GM21360 (cell line): Measurements from ENCODE around the gene PBX1.

Source experiments
- ATAC-seq: cut with Tn5 transposase; IDR thresholded peaks from one replicate; pipeline ENCODE4 v1.9.1; 2021; ENCODE audit warnings: mild to moderate bottlenecking, moderate library complexity; ENCODE audit not compliant: unreplicated experiment

PBX1 gene

DNA sequence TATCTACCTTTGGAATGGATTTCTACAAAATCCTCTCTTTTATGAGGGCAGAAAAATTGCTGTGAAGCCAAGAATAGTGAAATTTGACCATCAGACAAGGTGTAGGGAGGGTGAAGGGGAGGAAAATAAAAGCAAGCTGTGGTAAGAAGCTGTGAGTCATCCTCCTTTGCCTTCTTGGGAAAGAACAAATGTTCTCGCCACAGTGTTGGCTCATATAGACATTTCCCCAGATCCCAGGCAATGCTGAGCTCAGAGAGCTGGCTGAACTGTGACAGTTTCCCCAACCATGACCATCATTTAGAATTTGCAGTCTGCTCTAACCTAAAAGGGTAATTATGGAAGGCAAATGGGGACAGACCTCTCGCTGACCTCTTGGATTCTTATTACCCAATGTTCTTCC is 235.4 kb downstream of the PBX1 start:
- no peak for ATAC-seq

DNA sequence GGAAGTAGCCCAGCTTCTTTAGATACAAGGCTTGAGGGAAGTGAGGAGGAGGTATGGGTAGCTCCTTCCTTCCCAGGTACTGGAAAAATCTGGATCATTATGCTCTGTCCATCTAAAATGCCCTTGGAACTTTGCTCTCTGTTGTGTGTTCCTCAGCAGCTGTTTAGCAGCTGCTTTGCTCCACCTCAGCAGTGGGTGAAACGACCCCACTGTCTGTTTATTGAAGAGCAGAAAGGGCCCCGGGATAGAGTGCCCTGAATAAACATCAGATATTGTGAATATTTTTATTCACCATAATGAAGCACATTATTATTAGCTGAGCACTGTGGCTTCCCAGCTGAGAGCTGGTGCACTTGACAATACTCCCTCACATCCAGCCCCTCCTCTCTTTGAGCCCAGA is 237.9 kb downstream of the PBX1 start:
- no peak for ATAC-seq

DNA sequence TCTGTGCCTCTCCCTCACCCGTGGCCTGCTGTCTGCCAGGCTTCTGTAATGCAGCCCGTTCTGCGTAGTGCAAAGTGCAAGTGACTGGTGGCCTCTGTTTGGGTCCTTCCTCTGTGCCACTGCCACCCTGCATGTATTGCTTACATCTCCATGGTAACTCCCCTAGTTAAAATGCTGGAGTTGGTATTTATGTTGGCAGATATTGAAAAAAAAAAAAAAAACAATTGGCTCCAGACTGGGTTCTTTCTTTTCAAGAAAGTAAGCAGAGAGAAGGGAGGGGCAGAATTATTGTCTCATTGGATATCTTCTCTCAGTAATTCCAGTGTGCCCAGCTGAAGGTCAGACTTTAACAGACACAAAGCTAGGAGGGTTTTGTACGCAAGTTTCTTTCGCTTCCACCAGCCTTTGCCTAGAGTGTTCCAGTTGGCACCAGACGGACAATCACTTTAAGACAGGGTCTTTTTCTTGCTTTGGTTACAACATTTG is 242.3 kb downstream of the PBX1 start:
- no peak for ATAC-seq

DNA sequence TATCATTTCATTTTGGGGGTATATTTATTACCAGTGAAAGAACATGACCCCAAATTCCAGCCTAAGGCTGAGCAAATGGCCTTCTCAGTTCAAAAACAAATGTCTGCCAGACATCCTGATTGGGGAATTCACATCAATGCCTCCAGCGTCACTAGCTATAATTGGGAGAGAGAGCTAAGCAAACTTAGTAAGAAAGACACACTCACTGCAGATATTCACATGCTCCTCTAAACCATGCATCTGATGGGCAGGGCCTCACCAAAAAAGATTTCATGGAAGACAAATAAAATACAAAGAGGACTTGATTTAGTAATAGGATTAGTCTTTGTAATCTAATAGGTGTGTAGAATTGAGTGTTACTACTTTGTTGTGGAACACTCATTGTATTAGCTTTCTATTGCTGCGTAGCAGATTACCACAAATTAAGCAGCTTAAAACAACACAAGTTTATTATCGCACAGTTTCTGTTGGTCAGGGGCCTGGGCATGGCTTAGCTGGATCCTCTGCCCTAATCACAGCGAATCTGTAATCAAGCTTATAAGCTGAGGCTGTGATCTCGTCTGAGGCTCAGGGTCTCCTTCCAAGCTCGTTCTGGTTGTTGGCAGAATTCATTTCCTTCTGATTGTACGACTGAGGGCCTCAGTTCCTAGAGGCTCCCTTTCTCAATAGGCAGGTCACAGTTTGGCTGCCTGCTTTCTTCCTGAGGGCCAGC is 243.0 kb downstream of the PBX1 start:
- ATAC-seq, result no peak

DNA sequence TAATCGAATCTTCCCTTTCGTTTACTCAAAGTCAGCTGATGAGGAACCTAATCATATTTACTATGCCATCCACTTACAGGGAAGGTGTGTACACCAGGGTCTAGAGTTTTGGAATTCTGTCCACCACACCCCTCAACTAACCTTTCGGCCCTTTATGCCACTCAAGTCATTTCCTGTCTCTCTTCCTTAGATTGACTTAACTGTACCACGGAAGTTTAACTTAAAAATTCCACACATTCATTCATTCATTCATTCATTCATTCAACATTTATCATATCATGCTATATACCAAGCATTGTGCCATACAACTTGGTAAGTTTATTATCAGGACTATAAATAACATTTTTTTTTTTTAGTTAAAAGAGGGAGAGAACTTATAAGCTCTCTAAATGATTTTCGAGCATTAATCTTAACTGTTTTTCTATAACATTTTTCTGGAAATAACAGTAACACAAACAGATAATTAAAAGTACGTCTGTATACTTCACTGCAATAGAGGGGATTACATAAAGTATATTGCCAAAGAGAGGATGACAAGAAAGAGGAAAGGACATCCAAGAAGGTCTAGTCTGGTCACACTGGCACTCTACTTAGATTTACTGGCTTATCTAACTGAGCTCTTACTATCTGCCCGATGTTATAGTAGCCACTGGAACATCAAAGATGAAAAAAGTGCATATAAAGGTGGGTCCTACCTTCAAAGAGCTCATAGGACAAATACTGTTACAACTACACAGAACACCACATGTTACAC is 243.7 kb downstream of the PBX1 start:
- ATAC-seq, result no peak

DNA sequence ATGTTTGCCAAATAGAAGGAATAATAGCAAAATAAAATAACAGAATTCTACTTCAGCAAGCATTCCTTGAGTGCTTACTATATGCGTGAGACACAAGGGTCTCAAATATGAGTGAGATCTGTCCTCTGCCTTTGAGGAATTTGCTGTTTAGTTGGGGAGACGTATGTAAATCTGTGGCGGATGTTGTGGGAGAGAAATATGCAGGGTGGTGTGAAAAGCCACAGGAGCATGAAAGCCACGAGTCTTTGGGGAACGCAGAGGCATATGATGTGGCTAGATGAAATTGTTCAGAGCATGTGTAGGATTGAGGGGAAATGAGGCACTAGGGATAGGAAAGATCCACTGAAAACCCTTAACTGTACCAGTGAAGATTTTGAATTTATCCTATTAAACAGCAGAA is 244.4 kb downstream of the PBX1 start:
- ATAC-seq, result peak; percentile 67

DNA sequence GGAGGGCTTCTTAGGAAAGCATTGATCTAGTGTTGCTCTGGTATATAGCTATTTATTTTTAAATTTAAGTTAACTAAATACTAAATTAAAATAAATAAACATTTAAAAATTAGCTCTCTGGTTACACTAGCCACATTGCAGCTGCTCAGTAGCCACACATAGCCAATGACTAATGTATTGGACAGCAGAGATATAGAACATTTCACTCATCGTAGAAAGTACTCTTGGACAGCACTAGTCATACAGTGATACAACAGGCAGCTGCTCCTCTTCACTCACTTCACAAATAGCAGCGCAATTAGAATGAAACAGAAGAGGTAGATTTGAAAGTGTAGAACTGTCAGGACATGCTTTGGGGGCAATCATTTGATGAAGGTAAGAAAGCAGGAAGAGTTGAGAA is 245.4 kb downstream of the PBX1 start:
- ATAC-seq, result no peak

DNA sequence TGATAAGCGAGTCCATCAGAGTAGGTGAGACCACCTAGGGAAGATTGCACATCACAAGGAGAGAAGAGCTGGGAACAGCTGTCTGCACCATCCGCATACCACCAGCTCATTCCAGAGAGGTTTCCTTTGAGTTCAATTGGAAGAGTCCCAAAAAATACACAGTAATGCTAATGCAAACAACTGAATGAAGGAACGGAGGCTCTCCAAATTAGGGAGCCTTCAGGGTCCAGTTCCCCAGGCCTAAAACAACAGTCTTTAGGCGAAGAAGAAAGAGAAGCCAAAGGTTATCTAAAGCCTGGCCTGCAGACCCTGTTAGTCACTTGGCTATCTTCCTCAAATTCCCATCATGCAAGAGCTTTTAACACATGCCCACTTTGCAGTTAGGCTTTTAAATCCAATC is 246.4 kb downstream of the PBX1 start:
- ATAC-seq, result no peak

DNA sequence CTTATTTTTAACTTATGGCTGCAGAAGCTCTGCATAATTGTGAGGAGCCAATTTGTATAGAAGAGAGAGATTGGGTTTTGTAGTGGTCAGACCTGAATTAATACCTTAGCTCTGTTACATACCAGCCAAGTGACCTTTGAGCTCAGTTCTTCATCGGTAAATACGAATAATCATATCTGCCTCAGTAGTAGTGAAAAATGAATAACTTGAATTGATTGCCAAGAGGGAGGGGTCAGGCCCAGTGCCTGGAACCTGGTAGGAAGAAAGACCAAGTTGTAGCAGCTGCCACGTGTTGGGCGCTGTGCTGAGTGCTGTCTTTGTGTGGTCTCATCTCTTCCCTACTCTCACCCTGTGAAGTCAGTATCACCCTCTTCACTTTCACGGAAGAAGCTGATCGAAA is 247.5 kb downstream of the PBX1 start:
- no peak for ATAC-seq

DNA sequence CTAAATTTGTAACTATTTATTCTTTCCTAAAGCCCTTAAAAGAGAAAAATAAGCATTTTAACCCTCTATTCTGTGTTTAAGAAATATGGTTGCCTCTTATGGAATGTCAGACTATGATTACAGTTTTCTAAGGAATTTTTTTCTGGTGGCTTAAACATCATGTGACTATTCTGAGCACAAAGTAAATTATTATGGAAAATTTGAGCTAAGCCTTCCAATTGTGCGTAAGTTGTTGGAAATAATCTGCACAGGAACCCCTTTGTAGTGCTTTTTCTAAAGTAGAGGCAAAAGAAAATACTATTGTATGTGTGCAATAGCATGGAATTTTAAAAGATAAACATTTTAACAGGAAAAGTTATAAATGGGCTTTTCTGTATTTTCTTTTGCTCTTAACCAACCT is 254.8 kb downstream of the PBX1 start:
- no peak for ATAC-seq

DNA sequence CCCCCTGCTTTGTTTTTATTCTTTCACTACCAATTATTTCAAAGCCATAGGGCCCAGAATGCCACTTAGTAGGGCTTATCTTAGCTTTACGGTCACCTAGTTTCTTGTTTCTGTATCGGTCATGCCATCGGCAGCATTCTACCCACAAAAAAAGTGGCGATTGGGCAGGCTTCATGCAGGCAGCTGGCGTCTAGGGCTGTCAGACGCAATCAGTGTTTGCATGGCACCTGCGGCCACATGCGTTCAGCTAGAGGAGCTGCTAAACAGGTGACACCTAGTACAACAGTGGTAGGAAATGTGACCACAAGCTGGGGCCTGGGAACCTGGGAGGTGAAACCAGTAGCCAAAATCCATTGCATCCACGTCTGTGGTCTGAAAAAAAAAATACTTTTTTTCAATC is 262.7 kb downstream of the PBX1 start:
- no peak for ATAC-seq

DNA sequence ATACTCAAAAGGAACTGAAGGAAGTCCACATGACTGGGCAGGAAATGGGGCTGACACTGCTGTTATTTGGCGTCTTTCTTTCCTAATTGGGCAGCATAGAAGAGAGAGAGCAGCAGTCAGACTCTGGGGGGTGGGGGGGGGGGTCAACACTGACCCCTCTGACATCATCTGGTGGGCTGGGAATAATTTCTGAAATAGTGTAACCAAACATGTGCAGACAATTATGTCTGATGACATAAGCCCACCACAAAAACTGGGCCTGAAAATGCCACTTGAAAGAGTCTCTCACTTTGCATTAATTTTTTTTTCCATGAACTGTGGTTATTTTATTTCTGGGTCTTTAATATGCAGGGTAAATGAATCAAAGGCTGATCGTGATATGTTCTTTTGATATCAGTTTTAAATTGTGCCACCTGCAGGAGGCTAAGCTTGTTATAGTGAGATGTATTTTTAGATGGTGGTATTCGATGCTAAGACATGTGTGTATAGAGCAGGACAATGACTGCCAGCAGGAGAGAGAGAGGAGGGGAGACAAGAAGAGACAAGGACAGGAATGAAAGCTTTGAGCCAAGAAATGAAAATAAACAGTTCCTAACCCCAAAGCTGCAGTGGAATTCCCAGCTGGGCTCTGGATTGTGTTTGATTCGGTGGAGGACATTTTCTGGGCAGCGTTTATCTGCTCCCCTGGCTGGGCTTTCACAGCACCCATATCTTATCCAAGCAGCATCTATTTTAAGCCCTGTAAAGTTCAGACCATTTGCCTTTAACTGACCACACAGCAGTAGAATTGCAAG is 264.7 kb downstream of the PBX1 start:
- ATAC-seq, result no peak

DNA sequence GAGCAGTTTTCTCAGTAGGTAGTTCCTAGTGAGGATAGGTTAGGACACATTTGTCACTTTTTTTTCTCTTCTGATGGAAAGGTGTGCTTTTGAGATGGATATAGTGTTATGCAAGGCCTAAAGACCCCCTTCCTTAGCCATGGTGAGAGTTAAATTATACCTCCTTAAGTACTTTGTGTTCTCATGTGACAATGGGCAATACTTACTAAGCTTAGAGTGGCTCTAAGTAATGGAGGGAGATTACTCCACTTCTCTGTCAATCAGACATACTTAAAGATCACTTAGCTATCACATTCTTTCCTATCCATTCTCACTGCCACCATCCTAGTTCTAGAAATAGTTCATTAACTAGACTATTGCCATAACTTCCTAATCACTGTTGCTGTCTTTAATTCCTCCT is 265.6 kb downstream of the PBX1 start:
- ATAC-seq, result no peak

DNA sequence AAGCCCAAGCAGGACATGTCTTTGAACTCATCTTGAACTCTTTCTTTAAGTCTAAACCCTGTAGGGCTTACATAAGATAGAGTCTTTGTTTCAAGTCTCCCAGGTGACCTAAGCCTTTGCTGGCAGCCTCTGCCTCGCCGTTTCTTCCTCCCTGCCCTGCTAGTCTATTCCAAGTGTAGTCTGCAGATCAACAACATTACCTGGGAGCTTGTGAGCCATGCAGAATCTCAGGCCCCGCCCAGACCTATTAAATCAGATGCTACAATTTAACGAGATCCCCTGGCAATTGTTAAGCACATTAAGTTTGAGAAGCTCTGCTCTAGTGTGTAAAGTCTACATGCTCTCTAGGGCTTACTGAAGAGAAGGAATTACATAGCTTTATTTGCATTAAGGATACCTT is 271.6 kb downstream of the PBX1 start:
- ATAC-seq, result no peak

DNA sequence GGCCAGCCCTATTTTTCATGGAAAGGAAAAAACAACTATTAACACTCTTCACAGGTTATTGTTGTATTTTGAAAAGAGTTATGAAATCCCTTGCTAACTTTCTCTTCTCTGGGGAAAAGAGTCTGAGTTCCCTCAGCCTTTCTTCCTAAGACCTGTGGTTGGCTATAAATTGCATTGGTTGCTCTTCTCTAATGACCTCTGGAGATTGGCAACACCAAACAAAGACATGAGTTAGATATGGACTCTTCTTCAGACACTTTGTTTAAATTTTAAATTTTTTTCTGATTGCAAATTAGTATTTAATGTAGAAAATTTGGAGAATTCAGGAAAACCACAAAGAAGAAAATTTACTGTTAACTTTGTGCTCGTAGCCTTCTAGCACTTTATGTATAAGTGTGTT is 275.7 kb downstream of the PBX1 start:
- ATAC-seq, result no peak

DNA sequence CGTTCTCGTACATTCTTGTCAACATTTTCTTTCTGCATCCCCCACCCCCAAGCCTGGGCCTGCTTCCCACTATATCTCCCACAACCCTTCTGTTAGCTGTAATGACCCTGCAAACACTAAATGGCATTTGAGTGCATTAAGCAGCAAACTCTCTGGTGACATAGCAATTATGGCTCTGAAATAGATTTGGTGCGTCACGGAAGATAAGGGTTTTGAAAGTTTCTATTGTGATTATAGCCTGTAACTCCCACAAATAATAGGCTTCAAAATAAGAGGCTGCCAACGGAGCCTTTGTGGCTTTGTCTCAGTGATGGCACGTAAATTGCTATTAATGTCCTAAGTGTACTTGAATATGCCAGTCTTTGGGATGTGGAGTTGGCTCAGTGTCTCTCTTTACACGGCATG is 277.6 kb downstream of the PBX1 start:
- no peak for ATAC-seq

DNA sequence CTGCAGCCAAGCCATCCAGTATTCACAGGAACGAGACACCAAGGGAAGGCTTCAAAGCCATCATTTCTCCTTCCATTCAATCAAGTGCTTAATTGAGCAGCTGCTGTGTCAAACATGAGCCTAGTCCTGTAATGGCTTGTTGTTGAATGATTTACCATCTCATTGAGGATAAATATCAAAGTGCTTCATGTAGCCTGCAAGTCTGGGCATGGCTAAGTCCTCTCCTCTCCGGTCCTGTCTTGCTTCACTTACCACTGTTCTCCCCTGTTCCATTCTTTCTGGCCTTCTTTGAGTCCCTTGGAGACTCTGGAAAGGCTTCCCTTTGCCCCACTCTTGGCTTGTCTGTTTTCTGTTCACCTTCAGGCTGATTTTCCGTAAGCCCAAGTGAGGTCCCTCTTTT is 279.8 kb downstream of the PBX1 start:
- ATAC-seq, result no peak

DNA sequence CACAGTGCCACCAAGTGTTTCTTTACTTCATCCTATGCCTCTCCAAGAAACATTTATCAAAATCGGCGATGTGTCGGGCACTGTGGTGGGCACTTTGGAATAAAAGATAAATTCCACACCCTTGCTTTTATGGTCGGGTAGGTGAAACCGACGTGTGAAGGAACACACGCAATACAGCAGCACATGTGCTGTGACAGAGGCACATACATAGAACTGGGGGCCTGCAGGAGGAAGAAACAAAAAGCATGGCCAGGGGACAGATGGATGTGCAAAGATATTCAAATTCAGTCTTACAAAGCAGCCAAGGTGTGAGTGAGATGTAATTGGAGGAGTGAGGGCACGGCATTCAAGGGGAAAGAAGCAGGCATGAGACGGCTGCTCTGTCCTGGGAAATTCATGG is 282.0 kb downstream of the PBX1 start:
- no peak for ATAC-seq

DNA sequence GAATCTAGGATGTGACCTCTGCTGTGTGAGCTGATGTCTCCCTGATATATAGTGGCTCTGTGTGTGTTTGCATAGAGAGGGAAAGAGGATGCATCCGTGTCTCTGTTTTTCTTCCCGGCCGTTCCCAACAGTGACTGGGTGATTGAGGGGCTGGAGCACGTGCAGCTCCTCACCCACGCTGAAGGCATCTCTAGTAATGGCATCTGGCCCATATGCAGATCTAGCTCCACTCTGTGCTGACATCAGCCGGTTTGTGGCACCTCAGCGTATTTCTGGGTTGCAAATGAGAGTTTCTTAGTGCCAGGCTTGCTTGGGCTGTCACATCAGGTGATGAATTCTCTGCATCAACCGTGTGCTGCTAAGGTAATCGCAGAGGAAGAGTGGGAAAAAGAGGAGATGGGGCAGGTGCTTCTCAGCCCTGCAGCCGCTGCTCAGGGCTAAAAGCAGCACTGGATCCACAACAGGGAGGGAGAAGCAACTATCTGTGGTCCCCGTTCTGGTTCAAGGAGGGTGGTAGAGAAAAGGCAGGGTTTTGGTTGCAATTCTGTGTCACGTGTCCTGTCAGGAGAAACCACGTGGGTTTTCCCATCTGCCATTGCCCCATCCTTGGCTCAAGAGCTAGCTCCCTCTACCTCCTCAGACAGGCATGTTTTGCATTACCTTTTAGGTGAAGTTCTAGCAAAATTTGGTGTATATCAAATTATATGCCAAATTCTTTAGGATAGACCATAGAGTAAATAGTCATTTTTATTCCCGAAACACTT is 282.9 kb downstream of the PBX1 start:
- no peak for ATAC-seq

DNA sequence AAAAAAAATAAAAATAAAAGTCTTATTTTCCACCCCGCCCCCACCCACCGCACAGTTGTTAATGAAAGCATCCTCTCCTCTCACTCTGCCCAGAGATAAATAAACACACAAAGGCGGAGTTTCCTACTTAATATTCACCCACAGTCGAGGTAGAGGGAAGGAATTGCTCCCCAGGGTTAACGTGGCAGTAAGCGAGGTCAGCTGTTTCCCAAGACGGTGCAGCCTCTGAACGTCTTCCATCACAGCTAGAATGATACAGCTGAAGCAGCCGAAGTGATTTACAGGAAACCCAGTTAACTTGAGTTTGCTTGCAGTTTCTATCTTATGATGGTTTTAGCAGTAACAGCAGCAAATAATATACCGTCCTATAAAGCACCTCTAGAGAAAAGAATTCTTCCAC is 283.9 kb downstream of the PBX1 start:
- no peak for ATAC-seq
